Right atrium auricular region (tissue), 2 donors: ENCODE results near the gene TMEM51. TPM values are rescaled to one million over a fixed set of nuclear protein-coding genes. Genes with fewer than 3 reads are reported as not detected.

Experiments
- DNase-seq: peaks from one replicate; pipeline ENCODE4 v3.0.0-alpha.2; 2019; ENCODE audit warnings: low spot score
- H3K27ac ChIP-seq, 2 donors: fragments of 200-600 bp; sonication (generic); 1 replicate in 1 of 2; 2 replicates in 1 of 2; pipeline ENCODE4 v1.5.1; 2016 to 2019
- H3K27me3 ChIP-seq, 2 donors: fragments of 200-600 bp; sonication (generic); one replicate each; pipeline versions ENCODE4 v1.5.1 to v1.6.0; 2017 to 2019
- H3K36me3 ChIP-seq: fragments of 200-600 bp; sonication (generic); one replicate; pipeline ENCODE4 v1.5.1; 2016
- H3K4me1 ChIP-seq, 2 donors: fragments of 200-600 bp; sonication (generic); one replicate each; pipeline versions ENCODE4 v1.5.1 to v1.6.0; 2017 to 2019
- H3K4me3 ChIP-seq, 2 donors: fragments of 200-600 bp; sonication (generic); 1 replicate in 1 of 2; 2 replicates in 1 of 2; pipeline ENCODE4 v1.5.1; 2017 to 2019; ENCODE audit warnings: mild to moderate bottlenecking in 1 of 2, moderate library complexity in 1 of 2
- H3K9me3 ChIP-seq, 2 donors: fragments of 200-600 bp; sonication (generic); one replicate each; pipeline ENCODE4 v1.5.1; 2019
- CTCF ChIP-seq, 2 donors: fragments of 200-600 bp; sonication (generic); IDR thresholded peaks; one replicate each; pipeline ENCODE4 v1.5.1; 2019; ENCODE audit warnings: antibody characterized with exemption in 2 of 2
- total RNA-seq, 2 donors: library from RNA; depleted of rRNA; stranded (reverse); fragments of >200 nt; gene quantifications; one replicate each; pipeline ENCODE4 v1.1.0, GENCODE V29; 2016

The TMEM51 gene
- total RNA-seq, 2 donors from 2014 or later, result 3.2 to 6.6 TPM

- no peak for DNase-seq
- Histone ChIP-seq H3K27me3 (no peaks in the 10 kb centered on the region), H3K27ac (no peak overlapping the region), H3K9me3 (no peaks in the 10 kb centered on the region), H3K36me3 (no peaks in the 10 kb centered on the region), H3K4me3 (no peak overlapping the region), H3K4me1 (peaks cover 0 to 20% of the 10 kb centered on the region in 2 donors)
- no peak for TF ChIP-seq CTCF (IDR thresholded peaks at IDR 0.05)
These were observed 1.6 kb downstream of the TMEM51 start for GRCh38 chr1:15155191-15155590.

GRCh38 chr1:15155888-15156741, 2.6 kb downstream of the TMEM51 start:
- TF ChIP-seq CTCF (IDR thresholded peaks at IDR 0.05), result no peak
- DNase-seq, result no peak
- no peaks in the 10 kb centered on the region for H3K36me3 ChIP-seq
- peaks cover 0 to 20% of the 10 kb centered on the region in 2 donors for H3K4me1 ChIP-seq
- H3K9me3 ChIP-seq, result no peaks in the 10 kb centered on the region
- H3K27ac ChIP-seq, result no peak overlapping the region
- no peaks in the 10 kb centered on the region for H3K27me3 ChIP-seq
- no peak overlapping the region for H3K4me3 ChIP-seq

GRCh38 chr1:15156807-15157380, 3.3 kb downstream of the TMEM51 start:
- H3K4me3 ChIP-seq, result no peak overlapping the region
- no peak overlapping the region for H3K27ac ChIP-seq
- no peak for DNase-seq
- H3K9me3 ChIP-seq, result no peaks in the 10 kb centered on the region
- no peaks in the 10 kb centered on the region for H3K27me3 ChIP-seq
- TF ChIP-seq CTCF (IDR thresholded peaks at IDR 0.05), result no peak
- H3K36me3 ChIP-seq, result no peaks in the 10 kb centered on the region
- peaks cover 0 to 19% of the 10 kb centered on the region in 2 donors for H3K4me1 ChIP-seq

GRCh38 chr1:15157524-15158399, 4.2 kb downstream of the TMEM51 start:
- peaks cover 0 to 13% of the 10 kb centered on the region in 2 donors for H3K4me1 ChIP-seq

More at GRCh38 chr1:15157524-15158399, 4.2 kb downstream of the TMEM51 start:
- H3K9me3 ChIP-seq, result no peaks in the 10 kb centered on the region
- no peak for TF ChIP-seq CTCF (IDR thresholded peaks at IDR 0.05)
- no peaks in the 10 kb centered on the region for H3K36me3 ChIP-seq
- H3K4me3 ChIP-seq, result no peak overlapping the region
- no peak for DNase-seq
- no peak overlapping the region for H3K27ac ChIP-seq
- no peaks in the 10 kb centered on the region for H3K27me3 ChIP-seq
